GM19043 (cell line): ENCODE measurements around the gene OTULIN.
A peak's percentile ranks its signal among the peaks of the same experiment; 100 is the strongest.

Experiments used
- ATAC-seq: cut with Tn5 transposase; IDR thresholded peaks from one replicate; pipeline ENCODE4 v1.9.1; 2021; ENCODE audit warnings: low read depth; ENCODE audit not compliant: unreplicated experiment

The OTULIN gene

GRCh38 chr5:14667770-14668169 is 3.3 kb downstream of the OTULIN start:
- no peak for ATAC-seq

- no peak for ATAC-seq
Measured at GRCh38 chr5:14668181-14668591, 3.7 kb downstream of the OTULIN start.

DNA sequence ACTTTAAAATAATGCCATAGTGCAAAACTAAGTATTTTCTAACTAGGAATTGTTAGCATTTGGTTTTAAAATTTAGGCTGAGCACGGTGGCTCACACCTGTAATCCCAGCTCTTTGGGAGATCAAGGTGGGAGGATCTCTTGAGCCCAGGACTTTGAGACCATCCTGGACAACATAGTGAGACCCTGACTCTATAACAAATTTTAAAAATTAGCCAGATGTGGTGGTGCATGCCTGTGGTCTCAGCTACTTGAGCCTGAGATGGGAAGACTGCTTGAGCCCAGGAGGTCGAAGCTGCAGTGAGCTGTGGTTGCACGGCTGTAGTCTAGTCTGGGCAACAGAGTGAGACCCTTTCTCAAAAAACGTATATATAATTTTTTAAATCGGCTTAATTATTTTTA is 4.9 kb downstream of the OTULIN start:
- ATAC-seq: no peak

GRCh38 chr5:14669975-14670374 is 5.5 kb downstream of the OTULIN start:
- ATAC-seq: no peak

GRCh38 chr5:14671414-14671813 is 6.9 kb downstream of the OTULIN start:
- ATAC-seq: no peak

DNA sequence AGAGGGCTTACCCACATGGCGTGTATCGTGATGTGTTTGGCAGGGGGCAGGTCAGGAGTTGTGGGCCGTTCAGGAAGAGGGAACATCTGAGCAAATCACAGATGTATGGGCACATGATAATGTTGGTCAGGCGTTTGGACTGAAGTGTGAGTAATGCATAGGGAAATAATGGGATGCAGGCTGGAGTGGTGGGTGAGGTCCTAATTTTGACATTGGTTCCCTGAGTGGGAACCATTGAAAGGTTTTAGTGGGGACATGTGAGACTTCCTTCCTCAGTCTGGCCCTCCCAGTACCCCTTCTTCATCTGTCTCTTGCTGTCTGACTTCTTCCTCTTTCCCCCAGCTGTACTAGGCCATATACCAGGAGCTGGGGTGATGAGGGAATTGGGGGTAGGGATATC is 7.6 kb downstream of the OTULIN start:
- ATAC-seq: no peak

GRCh38 chr5:14672484-14673394 is 8.2 kb downstream of the OTULIN start:
- ATAC-seq: no peak

DNA sequence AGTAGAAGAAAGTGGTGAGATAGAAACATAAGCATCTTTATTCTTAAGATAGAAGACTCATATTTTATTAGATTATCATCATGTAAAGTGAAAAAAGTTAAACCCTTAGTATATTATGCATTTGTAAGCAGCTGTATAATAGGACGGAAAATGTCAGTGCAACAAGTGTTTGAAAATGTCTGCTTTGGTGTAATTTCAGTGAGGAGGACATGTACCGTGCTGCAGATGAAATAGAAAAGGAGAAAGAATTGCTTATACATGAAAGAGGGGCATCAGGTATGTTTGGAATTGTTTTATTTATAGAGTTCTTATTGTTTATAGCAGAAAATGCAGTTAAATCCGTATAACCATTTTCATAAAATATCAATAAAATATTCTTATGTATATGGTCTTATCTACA is 8.9 kb downstream of the OTULIN start:
- ATAC-seq: no peak

GRCh38 chr5:14674983-14675854 is 10.7 kb downstream of the OTULIN start:
- peak; percentile 3 for ATAC-seq

DNA sequence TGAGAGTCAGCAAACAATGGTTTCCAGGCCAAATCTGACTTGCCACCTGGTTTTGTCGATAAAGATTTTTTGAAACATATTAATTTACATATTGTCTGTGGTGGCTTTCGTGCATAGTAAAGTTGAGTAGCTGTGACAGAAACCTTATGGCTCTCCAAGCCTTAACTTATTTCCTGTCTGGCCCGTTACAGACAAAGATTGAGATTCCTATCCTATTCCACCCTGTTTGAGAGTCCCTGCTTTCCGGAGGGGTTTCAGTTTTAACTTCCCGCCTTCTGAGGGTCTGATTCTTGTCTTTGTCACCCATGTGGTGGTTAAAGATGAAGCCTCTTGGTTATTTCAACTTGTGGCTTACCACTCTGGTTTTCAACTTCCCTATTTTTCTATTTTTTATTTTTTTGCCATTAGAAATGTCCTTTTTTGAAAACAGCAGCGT is 11.4 kb downstream of the OTULIN start:
- peak; percentile 48 for ATAC-seq

GRCh38 chr5:14676320-14676719 is 11.8 kb downstream of the OTULIN start:
- peak; percentile 38 for ATAC-seq

DNA sequence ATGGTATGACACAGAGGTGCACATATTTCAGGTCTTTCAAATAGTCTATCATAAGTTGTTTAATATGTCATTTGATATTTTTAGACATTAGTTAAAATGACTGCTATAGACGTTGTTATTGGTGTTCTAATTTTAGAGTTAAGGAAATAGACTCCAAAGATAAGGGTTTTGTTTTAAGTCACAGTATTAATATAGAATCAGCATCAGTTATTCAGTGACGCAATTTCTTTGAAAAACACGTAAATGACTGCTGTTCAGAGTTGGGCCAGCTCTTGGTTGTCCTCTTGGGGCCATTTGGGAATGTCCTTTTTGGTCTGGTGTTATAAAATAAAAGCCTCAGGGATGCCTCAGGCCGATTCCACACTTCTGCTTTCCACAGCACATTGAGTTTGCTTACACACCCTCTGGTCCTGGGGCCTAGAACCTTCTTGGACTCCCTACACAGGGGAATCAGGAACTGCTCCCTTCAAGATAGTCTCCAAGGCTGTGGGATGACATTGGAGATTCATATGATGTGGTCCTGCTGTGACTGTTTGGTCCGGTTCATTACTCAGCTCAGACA is 14.3 kb downstream of the OTULIN start:
- no peak for ATAC-seq

DNA sequence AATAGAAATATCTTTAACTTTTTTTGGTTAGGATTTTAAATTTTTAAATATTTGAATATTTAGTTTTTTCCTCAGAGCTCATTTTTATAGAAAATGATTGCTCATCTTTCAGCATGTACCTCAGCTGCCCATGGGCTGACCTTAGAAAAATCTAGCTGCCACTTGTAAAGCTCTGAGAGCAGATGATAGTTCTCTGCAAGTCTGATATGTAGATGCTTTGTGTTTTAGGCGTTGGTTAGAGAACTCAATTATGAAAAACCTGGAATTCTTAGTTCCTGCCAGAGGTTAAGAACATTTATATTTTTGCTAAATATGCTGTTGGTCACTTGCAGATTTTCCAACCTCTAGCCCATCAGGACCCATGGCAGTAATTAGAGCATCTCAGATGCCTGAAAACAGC is 15.1 kb downstream of the OTULIN start:
- ATAC-seq: no peak

GRCh38 chr5:14681236-14681752 is 16.8 kb downstream of the OTULIN start:
- ATAC-seq: no peak

DNA sequence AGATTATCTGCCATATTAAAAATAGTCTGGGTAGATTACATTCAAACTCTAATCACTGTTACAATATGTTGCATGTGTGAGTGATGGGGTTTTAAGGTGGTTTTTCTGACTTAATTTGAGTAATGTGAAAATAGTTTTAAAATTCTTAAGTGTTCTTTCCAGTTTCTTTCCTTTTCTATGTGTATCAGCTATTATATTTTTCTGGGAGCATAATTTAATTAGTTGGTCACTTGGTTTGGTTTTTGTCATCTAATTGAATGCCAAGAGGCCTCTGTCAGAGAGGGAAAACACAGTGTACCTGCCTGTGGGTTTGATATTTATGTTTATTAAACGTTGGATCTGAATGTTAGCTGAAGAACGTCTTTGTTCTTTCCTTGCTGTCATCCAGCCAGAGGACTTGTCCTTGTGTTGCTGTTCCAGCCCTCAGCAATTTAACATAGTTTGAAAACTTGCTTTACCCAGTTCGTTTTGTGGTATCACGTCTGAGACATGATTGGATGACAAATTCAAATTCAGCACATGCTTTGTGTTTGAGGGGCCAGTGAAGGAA is 19.5 kb downstream of the OTULIN start:
- no peak for ATAC-seq

DNA sequence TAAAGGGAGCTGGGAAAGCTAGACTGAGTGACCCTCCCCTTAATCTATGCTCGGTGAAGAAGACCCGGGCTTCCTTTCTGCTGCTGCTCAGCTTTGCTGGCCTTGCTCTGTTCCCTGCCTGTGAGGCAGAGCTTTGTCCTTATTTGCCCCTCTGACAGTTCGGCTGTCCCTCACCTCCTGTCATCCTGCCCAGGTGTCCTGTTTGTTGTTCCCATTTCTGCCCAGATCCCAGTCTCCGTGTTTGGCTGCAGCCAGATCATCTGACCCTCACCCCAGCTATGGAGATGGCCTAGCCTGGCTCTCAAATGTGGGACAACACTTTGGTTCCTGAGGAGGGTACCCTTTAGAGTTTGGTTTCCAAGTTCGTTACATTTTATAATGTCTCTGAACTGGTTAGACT is 20.2 kb downstream of the OTULIN start:
- ATAC-seq: no peak

- ATAC-seq: peak; percentile 74
Measured at GRCh38 chr5:14685757-14686156, 21.2 kb downstream of the OTULIN start.

DNA sequence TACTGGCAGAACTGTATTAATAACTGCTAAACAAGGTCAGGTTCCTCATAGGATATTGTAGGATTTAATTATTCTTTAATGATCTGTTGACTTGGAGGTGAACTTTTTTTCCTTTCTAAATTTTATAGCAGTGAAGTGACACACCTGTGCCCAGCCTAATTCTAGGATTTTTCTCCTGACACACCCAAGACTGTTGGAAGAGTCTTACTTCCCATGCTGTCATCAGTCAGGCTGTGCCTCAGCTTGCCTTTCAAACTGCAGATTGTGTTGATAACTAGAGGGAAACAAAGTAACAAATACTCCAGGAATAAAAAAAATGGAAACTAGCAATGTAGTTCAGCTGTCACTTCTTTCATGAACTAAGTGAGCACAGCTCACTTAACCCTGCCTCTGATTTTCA is 22.0 kb downstream of the OTULIN start:
- ATAC-seq: no peak

GRCh38 chr5:14687023-14687665 is 22.6 kb downstream of the OTULIN start:
- ATAC-seq: no peak

DNA sequence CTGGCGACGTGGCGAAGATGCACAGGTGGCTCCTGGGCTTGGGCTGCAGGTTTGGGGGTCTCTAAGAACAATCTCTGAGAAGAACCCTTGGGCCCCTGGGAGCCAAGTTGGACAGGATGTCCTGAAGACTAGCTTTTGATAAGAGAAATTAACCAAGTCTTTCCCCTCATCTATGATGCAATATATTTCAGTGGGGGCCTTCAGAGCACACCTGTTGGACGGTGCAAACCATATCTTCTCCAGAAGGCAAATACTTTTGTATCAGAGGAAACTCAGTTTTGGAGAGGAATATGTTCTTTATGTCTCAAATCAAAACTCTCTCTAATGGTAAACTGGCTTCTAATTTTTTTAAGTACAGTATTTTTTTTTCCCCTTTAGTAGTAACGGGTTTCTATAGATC is 28.6 kb downstream of the OTULIN start:
- no peak for ATAC-seq
